Head of caudate nucleus (tissue), 42 donors: ENCODE results near the gene CLEC19A.
"Not testable (repeated sequence)": the region's sequence is repeated elsewhere in the genome, so short reads cannot be mapped to it uniquely, and the experiment has no call there.

Source experiments
- DNase-seq, 42 donors: peaks; one replicate each; pipeline versions ENCODE4 v3.0.0 to v3.0.0-alpha.2; 2020 to 2021; ENCODE audit warnings: mixed read lengths in 7 of 42
- intact Hi-C: fragments of 100-400 bp; cut with DNase I; formaldehyde crosslinking; loops from one replicate; pipeline ENCODE4 v1.15.0; 2022

CLEC19A gene

DNA sequence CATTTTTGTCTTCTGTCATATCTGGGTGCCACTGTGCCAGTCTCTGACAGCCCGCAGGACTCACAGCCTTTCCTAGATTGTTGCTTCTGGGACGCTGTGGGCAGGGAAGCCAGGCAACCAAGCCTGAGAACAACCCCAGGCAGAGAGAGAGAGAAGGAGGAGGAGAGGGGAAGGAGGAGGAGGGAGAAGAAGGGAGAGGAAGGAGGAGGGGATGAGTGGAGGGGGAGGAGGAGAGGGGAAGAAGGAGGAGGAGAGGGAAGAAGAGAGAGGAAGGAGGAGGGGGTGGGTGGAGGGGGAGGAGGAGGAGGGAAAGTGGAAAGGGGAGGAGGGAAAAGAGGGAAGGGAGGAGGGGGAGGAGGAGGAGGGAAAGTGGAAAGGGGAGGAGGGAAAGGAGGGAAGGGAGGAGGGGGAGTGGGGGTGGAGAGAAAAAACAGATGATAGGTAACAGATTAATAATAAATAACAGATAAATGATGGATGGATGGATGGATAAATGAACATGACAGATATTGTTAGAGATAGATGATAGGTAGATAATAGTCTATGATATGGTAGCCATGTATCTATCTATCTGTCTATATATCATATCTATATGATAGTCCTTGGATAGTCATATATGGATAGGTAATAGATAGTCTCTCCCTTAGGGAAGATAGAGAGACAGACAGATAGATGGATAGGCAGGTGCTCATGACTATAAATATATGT lies 29.3 kb downstream of the CLEC19A start:
- no peak for DNase-seq
- intact Hi-C loops = no loop called here

- intact Hi-C loops = no loop called here
- no peak for DNase-seq
These were observed 30.4 kb downstream of the CLEC19A start for GRCh38 chr16:19315889-19316433.

GRCh38 chr16:19316846-19317245 lies 31.3 kb downstream of the CLEC19A start:
- intact Hi-C loops = no loop called here
- DNase-seq = no peak

GRCh38 chr16:19321186-19321585 lies 35.7 kb downstream of the CLEC19A start:
- intact Hi-C loops = not testable (repeated sequence)

DNA sequence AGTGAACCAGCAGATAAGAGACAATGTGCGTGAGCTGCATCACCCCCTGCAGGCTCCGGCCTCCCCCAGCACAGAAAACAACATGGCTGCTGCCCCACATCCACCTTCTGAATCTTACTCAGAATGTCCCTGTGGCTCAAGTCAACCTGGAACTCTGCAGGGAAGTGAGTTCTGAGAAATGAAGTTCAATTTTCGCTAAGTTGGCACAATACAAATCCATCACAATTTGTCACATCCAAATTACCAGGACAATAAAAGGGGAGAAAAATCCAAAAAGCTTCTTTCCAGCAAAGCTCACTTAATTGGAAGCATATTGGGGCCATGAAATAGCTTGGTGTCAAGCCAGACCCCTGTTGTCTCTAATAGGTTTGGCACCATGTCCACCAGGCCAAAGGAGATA lies 38.1 kb downstream of the CLEC19A start:
- intact Hi-C loops = no loop called here
- peak in 2 of 42 donors; percentile 6 to 42 for DNase-seq

More at GRCh38 chr16:19321186-19321585, 35.7 kb downstream of the CLEC19A start:
- not testable (repeated sequence) for DNase-seq

DNA sequence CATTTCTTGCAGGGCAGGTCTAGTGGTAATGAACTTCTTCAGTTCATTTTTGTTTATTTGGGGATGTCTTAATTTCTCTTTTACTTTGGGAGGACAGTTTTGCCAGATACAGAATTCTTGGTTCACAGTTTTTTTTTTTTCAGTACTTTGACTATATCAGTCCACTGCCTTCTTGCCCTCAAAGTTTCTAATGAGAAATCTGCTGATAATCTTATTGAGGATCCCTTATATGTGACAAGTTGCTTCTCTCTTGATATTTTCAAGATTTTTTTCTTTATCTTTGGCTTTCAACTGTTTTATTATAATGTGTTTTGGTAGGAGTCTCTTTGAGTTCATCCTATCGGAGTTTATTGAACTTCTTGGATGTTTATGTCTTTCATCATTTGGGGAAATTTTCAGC lies 42.8 kb downstream of the CLEC19A start:
- DNase-seq = no peak
- intact Hi-C loops = no loop called here

DNA sequence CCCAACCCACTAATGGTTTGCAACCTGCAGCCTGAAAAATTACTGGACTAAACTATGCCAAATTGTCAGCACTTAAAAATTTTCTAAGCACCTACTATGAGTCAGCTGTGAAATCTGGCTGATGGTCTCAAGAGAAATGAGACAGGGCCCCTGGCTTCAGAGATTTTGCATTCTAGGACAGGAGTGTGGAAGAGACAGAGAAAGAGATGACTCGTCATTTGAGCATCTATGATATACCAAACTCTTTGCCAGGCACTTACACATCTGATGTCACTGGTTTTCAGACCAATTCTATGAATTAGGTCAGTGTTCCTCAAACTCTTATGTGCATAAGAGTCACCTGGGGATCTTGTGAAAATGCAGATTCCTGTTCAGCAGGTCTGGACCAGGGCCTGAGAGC lies 44.4 kb downstream of the CLEC19A start:
- intact Hi-C loops = no loop called here

GRCh38 chr16:19330841-19331397 lies 45.4 kb downstream of the CLEC19A start:
- peak in 23 of 42 donors; percentile 4 to 80 (median 35) for DNase-seq
- intact Hi-C loops = no loop called here

More for the DNA sequence above, 44.4 kb downstream of the CLEC19A start:
- DNase-seq = no peak

DNA sequence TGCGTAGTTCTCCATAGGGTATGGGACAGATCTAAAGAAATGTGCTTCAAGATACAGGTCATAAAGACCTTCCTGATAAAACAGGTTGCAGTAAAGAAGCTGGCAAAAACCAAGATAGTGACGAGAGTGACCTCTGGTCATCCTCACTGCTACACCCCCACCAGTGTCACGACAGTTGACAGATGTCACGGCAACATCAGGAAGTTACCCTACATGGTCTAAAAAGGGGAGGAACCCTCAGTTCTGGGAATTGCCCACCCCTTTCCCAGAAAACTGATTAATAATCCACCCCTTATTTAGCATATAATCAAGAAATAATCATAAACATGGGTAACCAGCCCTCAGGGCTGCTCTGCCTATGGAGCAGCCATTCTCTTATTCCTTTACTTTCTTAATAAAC lies 46.3 kb downstream of the CLEC19A start:
- no peak for DNase-seq
- intact Hi-C loops = no loop called here

DNA sequence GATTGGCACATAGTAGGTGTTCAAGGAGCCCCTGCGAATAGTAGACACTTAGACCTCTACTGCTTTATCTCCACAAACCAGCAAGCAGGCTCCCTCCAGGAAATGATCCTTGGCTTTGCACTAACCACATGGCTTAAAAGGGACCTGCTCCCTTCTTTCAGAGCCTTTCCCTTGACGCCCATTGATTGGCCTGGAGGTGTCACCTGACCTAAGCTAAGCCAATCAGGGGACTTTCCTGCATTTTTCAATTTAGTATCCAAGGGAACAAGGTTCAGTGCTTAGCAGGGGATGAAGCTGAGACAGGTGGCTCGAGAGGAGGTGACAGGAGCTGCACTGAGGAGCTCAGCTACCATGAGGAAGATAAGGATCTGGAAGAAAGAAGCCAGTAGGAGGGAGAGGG lies 52.8 kb downstream of the CLEC19A start:
- DNase-seq = no peak
- intact Hi-C loops = no loop called here

- peak in 4 of 42 donors; percentile 4 to 63 (median 16) for DNase-seq
- intact Hi-C loops = no loop called here
These were observed 58.8 kb downstream of the CLEC19A start for GRCh38 chr16:19344224-19344801.

- intact Hi-C loops = no loop called here
- DNase-seq = no peak
These were observed 59.4 kb downstream of the CLEC19A start for GRCh38 chr16:19344980-19345379.

GRCh38 chr16:19346335-19346922 lies 60.9 kb downstream of the CLEC19A start:
- DNase-seq = no peak
- intact Hi-C loops = no loop called here

DNA sequence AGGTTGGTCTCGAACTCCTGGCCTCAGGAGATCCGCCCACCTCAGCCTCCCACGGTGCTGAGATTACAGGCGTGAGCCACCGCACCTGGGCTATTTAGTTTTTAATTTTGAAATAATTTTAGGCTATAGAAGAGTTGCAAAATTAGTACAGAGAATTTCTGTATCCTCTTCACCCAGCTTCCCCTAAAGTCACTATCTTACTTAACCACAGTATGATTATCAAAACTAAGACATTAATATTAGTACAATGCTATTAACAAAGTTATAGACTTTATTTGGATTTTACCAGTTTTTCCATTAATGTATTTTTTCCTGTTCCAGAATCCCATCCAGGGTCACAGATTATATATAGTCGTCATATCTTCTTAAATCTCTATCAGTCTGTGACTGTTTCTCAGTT lies 62.6 kb downstream of the CLEC19A start:
- intact Hi-C loops = no loop called here
- no peak for DNase-seq

DNA sequence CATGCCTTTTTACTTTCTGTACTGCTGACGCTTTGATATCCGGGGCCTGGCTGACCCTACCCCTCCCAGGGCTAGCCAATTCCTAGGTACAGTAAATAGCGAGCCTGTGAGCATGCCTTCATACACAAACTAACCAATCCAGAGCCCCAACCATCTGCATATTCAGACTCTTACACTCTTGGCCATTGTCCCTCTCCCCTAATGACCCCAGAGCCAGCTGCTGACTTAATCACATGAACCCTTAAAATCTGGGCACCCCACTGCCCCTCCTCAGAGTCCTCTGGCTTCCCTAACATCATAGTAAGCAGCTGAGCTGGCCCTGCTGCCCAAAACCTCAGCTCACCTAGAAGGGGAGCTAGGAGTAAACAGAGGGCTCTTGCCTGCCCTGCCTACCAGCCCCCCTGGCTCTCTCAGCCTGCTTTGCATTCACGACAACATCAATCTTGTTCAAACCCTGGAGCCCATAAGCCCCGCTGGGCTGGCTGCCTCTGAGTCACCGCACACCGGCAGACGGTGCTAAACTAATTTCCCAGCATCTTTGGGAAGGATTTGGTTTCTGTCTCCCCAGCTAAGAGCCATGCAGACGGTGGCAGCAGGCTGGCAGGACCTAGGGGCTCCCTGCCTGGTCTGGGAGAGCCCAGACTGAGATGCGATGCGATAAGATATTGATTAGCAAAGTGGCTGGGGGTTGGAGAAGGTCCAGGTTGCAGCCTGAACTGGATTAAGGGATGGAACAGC lies 63.2 kb downstream of the CLEC19A start:
- intact Hi-C loops = no loop called here
- peak in 9 of 42 donors; percentile 4 to 68 (median 19) for DNase-seq

- intact Hi-C loops = no loop called here
These were observed 68.8 kb downstream of the CLEC19A start for GRCh38 chr16:19354371-19354770.

DNA sequence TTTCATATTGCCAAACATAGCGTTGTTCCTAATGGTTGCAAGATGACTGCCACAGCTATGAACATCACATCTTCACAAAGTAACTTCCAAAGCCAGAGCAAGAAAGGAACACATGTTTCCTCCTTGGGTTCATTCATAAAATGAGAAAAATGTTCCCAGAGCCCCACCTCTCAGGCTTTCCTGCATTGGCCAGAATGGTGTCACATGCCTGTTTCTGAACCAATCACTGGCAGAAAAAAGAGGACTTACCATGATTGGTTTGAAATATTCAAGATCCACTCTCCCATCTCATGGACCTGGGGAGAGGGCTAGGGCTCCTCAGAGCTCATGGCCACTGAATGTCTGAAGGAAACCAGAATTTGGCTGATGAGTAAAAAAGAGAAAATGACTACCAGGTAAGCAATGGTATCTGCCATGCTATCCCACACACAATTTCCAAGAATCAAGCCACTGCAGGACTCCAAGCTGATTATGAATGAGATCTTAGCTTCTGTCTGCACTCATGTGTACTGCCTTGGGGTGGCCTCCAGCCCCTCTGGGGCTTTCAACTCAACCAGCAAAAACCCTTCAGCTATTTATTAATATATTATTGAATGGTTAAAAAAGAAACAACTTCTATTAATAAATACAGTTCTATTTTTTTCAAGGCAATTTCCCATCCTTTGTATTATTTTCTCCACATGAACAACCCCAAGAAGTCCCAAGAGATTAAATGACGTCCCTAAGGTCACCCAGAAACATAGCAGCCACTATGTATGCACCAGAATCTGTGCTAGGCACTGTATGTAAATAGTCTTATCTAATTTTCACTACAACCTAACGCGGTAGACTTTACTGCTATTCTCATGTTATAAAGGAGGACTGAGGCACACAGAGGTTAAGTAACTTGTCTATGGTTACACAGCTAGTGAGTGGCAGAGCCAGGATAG lies 70.8 kb downstream of the CLEC19A start:
- intact Hi-C loops = no loop called here
- DNase-seq = no peak

More at GRCh38 chr16:19354371-19354770, 68.8 kb downstream of the CLEC19A start:
- DNase-seq = no peak

DNA sequence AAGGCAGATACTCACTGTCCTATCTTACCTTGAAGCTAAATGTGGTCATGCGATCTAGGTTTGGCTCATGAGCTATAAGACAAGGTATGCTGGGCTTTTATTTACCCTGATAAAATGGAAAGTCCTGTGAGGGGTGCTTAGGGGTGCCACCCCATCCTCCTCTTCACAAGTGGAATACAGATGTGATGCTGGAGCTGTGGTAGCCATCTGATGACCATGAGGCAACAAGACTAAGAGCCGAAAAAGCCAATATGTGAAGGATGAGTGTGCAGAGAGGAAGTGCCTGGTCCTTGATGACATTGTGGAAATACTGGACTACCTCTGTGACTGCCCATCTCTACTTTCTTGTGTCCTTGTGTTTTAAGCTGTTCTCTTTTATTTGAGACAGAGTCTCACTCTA lies 74.0 kb downstream of the CLEC19A start:
- intact Hi-C loops = no loop called here
- DNase-seq = no peak
